Right atrium auricular region (tissue), 2 donors: Measurements from ENCODE around the gene SLIT2. TPM values are rescaled to one million over a fixed set of nuclear protein-coding genes. Genes with fewer than 3 reads are reported as not detected.

ENCODE experiments used
- DNase-seq: peaks from one replicate; pipeline ENCODE4 v3.0.0-alpha.2; 2019; ENCODE audit warnings: low spot score
- H3K27ac ChIP-seq, 2 donors: fragments of 200-600 bp; sonication (generic); 1 replicate in 1 of 2; 2 replicates in 1 of 2; pipeline ENCODE4 v1.5.1; 2016 to 2019
- H3K27me3 ChIP-seq, 2 donors: fragments of 200-600 bp; sonication (generic); one replicate each; pipeline versions ENCODE4 v1.5.1 to v1.6.0; 2017 to 2019
- H3K36me3 ChIP-seq: fragments of 200-600 bp; sonication (generic); one replicate; pipeline ENCODE4 v1.5.1; 2016
- H3K4me1 ChIP-seq, 2 donors: fragments of 200-600 bp; sonication (generic); one replicate each; pipeline versions ENCODE4 v1.5.1 to v1.6.0; 2017 to 2019
- H3K4me3 ChIP-seq, 2 donors: fragments of 200-600 bp; sonication (generic); 1 replicate in 1 of 2; 2 replicates in 1 of 2; pipeline ENCODE4 v1.5.1; 2017 to 2019; ENCODE audit warnings: mild to moderate bottlenecking in 1 of 2, moderate library complexity in 1 of 2
- H3K9me3 ChIP-seq, 2 donors: fragments of 200-600 bp; sonication (generic); one replicate each; pipeline ENCODE4 v1.5.1; 2019
- CTCF ChIP-seq, 2 donors: fragments of 200-600 bp; sonication (generic); IDR thresholded peaks; one replicate each; pipeline ENCODE4 v1.5.1; 2019; ENCODE audit warnings: antibody characterized with exemption in 2 of 2
- total RNA-seq, 2 donors: library from RNA; depleted of rRNA; stranded (reverse); fragments of >200 nt; gene quantifications; one replicate each; pipeline ENCODE4 v1.1.0, GENCODE V29; 2016

The SLIT2 gene
- total RNA-seq, 2 donors from 2014 or later: 6.7 to 12.1 TPM

- H3K27me3 ChIP-seq: no peaks in the 10 kb centered on the region
- no peak for TF ChIP-seq CTCF (IDR thresholded peaks at IDR 0.05)
- H3K9me3 ChIP-seq: no peaks in the 10 kb centered on the region
- no peak overlapping the region for H3K4me3 ChIP-seq
- no peak overlapping the region for H3K27ac ChIP-seq
- DNase-seq: no peak
- H3K4me1 ChIP-seq: no peaks in the 10 kb centered on the region
- no peaks in the 10 kb centered on the region for H3K36me3 ChIP-seq
These were observed 22.1 kb downstream of the SLIT2 start for GRCh38 chr4:20273793-20274192.

GRCh38 chr4:20276848-20277247 lies 25.1 kb downstream of the SLIT2 start:
- Histone ChIP-seq H3K27ac (no peak overlapping the region), H3K4me1 (no peaks in the 10 kb centered on the region), H3K27me3 (no peaks in the 10 kb centered on the region), H3K9me3 (no peaks in the 10 kb centered on the region), H3K4me3 (no peak overlapping the region), H3K36me3 (no peaks in the 10 kb centered on the region)
- no peak for DNase-seq
- no peak for TF ChIP-seq CTCF (IDR thresholded peaks at IDR 0.05)

DNA sequence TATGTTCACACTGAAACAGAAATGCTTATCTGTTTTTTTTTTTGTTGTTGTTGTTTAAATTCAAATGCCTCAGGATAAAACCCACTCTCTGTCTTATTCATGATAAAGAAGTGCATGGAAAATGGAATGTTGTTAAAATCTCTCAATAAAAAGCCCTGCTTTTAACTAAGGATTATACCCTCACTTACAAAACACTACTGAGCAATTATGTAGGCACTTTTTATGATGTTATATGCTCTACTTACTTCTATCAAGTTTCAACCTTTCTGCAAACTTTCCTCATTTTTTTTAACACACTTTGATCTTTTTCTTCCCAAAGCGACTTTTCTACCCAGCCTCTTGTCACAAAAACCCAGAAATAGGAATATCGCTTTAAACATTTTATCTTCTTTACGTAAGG lies 26.5 kb downstream of the SLIT2 start:
- Histone ChIP-seq H3K4me1 (no peaks in the 10 kb centered on the region), H3K36me3 (no peaks in the 10 kb centered on the region), H3K27me3 (no peaks in the 10 kb centered on the region), H3K4me3 (no peak overlapping the region), H3K9me3 (no peaks in the 10 kb centered on the region), H3K27ac (no peak overlapping the region)
- DNase-seq: no peak
- no peak for TF ChIP-seq CTCF (IDR thresholded peaks at IDR 0.05)

DNA sequence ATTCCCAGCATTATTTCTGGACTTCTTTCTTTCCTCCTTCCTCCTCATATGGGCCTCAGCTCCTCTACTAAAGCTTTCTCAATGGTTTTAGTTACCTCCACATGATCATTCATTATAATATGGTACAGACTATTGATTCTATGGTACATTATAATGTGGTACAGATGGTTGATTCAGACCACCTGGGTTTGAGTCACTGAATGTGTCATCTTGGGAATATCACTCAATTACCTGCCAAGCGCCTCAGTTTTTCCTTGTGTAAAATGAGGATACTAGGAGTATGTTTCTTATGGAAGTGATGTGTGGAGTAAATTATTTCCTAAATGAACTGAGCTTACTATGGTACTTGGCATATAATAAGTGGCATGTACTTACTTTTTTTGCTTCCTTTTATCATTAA lies 27.7 kb downstream of the SLIT2 start:
- no peaks in the 10 kb centered on the region for H3K9me3 ChIP-seq
- no peaks in the 10 kb centered on the region for H3K4me1 ChIP-seq
- H3K36me3 ChIP-seq: no peaks in the 10 kb centered on the region
- H3K27me3 ChIP-seq: no peaks in the 10 kb centered on the region
- TF ChIP-seq CTCF (IDR thresholded peaks at IDR 0.05): no peak
- no peak overlapping the region for H3K4me3 ChIP-seq
- H3K27ac ChIP-seq: no peak overlapping the region
- DNase-seq: no peak

DNA sequence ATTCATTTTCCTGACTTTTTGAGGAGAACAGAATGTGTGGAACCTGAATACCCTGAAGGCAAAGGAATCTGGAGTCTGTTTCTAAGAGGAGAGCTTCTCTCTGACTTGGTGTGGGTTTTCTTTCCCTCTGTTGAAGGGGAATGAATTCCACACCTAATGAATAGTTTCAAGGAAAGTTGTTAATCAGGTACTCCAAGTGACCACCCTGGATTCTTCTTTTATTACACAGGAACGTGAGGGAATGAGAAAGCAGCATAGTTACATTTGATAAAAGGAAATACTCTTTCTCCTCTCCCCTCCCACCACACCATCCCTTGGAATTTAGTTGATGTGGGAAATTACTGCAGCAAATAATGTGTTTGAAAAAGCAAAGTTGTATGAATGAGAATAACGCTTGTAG lies 29.7 kb downstream of the SLIT2 start:
- Histone ChIP-seq H3K4me1 (no peaks in the 10 kb centered on the region), H3K9me3 (no peaks in the 10 kb centered on the region), H3K27me3 (no peaks in the 10 kb centered on the region), H3K36me3 (no peaks in the 10 kb centered on the region), H3K27ac (no peak overlapping the region), H3K4me3 (no peak overlapping the region)
- no peak for DNase-seq
- no peak for TF ChIP-seq CTCF (IDR thresholded peaks at IDR 0.05)

DNA sequence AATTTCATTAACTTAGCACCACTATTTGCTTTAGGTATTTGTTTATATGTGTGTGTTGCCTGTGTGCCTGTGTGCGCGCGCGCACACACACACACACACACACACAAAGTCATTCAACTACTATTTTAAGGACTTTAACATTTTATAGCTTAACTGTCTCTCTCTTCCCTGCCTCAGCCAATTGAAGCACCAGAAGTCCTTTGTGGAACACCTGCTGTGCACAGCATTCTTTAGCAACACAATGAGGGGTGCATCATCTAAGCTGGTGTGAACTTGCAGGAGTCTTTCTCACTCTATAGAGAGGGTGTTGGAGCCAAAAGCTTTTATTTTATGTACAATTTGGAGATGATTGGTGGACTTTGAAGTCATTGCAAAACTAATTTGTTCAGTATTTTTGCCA lies 31.3 kb downstream of the SLIT2 start:
- H3K27me3 ChIP-seq: no peaks in the 10 kb centered on the region
- no peaks in the 10 kb centered on the region for H3K36me3 ChIP-seq
- no peak overlapping the region for H3K27ac ChIP-seq
- DNase-seq: no peak
- H3K9me3 ChIP-seq: no peaks in the 10 kb centered on the region
- no peak for TF ChIP-seq CTCF (IDR thresholded peaks at IDR 0.05)
- no peak overlapping the region for H3K4me3 ChIP-seq
- H3K4me1 ChIP-seq: no peaks in the 10 kb centered on the region
